DOHH2 (cell line): ENCODE measurements around the gene SERPINE3.

ENCODE experiments used
- H3F3A ChIP-seq: fragments of 200-600 bp; sonication (generic), shearing (Covaris generic); 2 replicates; pipeline ENCODE4 v1.6.0; 2016; ENCODE audit warnings: antibody characterized with exemption, mild to moderate bottlenecking; ENCODE audit not compliant: control insufficient read depth, insufficient read depth
- H3K27ac ChIP-seq: fragments of 200-600 bp; sonication (generic); 2 replicates; pipeline ENCODE4 v1.5.1; 2014; ENCODE audit warnings: low read depth, mild to moderate bottlenecking, low read length, moderate library complexity
- H3K27me3 ChIP-seq: fragments of 200-600 bp; sonication (generic); 2 replicates; pipeline ENCODE4 v1.6.1; 2014; ENCODE audit warnings: mild to moderate bottlenecking, low read length, mixed read lengths; ENCODE audit not compliant: control insufficient read depth
- H3K36me3 ChIP-seq: fragments of 200-600 bp; sonication (generic); 2 replicates; pipeline ENCODE4 v1.6.1; 2014; ENCODE audit warnings: mild to moderate bottlenecking, low read length, moderate library complexity, mixed read lengths; ENCODE audit not compliant: control insufficient read depth
- H3K4me1 ChIP-seq: fragments of 200-600 bp; sonication (generic); 2 replicates; pipeline ENCODE4 v1.6.1; 2014; ENCODE audit warnings: mild to moderate bottlenecking, low read length, mixed read lengths; ENCODE audit not compliant: control insufficient read depth
- H3K4me2 ChIP-seq: fragments of 200-600 bp; sonication (generic); 2 replicates; pipeline ENCODE4 v1.6.0; 2014; ENCODE audit warnings: mild to moderate bottlenecking, low read length, moderate library complexity
- H3K4me3 ChIP-seq: fragments of 200-600 bp; sonication (generic); 2 replicates; pipeline ENCODE4 v1.5.1; 2014; ENCODE audit warnings: mild to moderate bottlenecking, low read length, mixed read lengths
- H3K79me2 ChIP-seq: fragments of 200-600 bp; sonication (generic); 2 replicates; pipeline ENCODE4 v1.6.1; 2014; ENCODE audit warnings: mild to moderate bottlenecking, low read length, mixed read lengths; ENCODE audit not compliant: control insufficient read depth
- H3K9me2 ChIP-seq: fragments of 200-600 bp; sonication (generic); replicated peaks from 2 replicates; pipeline ENCODE4 v1.6.1; 2014; ENCODE audit warnings: mild to moderate bottlenecking, low read length, mixed read lengths; ENCODE audit not compliant: control insufficient read depth
- H3K9me3 ChIP-seq: fragments of 200-600 bp; sonication (generic); 2 replicates; pipeline ENCODE4 v1.6.1; 2014; ENCODE audit warnings: antibody characterized with exemption, low read length, mixed read lengths; ENCODE audit not compliant: control insufficient read depth, insufficient read depth
- H4K20me1 ChIP-seq: fragments of 200-600 bp; sonication (generic); 2 replicates; pipeline ENCODE4 v1.6.0; 2014; ENCODE audit warnings: low read depth, mild to moderate bottlenecking, antibody characterized with exemption, low read length, moderate library complexity; ENCODE audit not compliant: control insufficient read depth, insufficient read depth
- EZH2phosphoT487 ChIP-seq: fragments of 200-600 bp; sonication (generic); IDR thresholded peaks from 2 replicates; pipeline ENCODE4 v1.6.1; 2017; ENCODE audit warnings: borderline replicate concordance, mild to moderate bottlenecking, antibody characterized with exemption, low read length, moderate library complexity, mixed read lengths
- TF ChIP-seq, protein P1 (sequence below): fragments of 200-600 bp; sonication (generic); IDR thresholded peaks from one replicate; pipeline ENCODE4 v1.5.1; 2014; ENCODE audit warnings: antibody characterized with exemption, mild to moderate bottlenecking, low read depth, low read length; ENCODE audit not compliant: poor library complexity, severe bottlenecking

Gene SERPINE3

DNA sequence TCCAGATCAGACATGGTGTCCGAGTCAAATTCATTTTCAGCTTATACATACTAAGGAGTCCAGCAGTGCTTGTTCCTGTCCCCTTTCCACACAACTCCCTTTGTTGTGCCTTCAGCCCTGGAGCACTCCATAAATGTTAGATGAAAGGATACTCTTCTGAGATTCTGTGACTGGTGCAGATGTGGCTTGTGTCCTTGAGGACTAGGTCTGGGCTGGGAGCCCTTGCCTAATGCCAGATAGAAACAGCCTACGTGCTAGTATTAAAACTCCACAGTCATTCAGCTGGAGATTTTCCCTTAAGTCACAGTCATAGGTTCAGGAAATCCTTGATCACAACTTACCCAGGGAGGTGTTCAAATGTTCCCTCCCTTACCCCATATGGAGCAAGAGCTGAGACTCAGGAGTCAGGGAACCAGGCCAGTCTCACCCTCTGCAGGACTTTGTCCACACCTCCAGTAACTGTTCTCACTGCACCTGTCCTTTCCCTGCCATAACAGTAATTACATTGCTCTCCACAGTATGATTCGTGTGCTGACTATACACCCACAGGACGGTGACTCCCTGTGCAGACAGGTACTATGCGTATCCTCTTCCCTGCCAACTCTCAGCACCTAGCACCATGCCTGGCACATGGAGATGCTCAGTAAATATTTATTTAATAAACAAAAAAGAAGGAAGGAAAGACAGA is 15.5 kb upstream of the SERPINE3 start:
- Histone ChIP-seq H3K79me2 (no peaks in the 10 kb centered on the region), H3K27ac (no peak overlapping the region), H3K27me3 (no peaks in the 10 kb centered on the region), H3K4me3 (no peak overlapping the region), H3K9me2 (no peaks in the 10 kb centered on the region), H3K4me1 (peaks cover 8% of the 10 kb centered on the region), H3K9me3 (no peaks in the 10 kb centered on the region), H3F3A (no peaks in the 10 kb centered on the region), H3K4me2 (no peak overlapping the region), H4K20me1 (no peaks in the 10 kb centered on the region), H3K36me3 (no peaks in the 10 kb centered on the region)
- TF ChIP-seq, protein P1, sequence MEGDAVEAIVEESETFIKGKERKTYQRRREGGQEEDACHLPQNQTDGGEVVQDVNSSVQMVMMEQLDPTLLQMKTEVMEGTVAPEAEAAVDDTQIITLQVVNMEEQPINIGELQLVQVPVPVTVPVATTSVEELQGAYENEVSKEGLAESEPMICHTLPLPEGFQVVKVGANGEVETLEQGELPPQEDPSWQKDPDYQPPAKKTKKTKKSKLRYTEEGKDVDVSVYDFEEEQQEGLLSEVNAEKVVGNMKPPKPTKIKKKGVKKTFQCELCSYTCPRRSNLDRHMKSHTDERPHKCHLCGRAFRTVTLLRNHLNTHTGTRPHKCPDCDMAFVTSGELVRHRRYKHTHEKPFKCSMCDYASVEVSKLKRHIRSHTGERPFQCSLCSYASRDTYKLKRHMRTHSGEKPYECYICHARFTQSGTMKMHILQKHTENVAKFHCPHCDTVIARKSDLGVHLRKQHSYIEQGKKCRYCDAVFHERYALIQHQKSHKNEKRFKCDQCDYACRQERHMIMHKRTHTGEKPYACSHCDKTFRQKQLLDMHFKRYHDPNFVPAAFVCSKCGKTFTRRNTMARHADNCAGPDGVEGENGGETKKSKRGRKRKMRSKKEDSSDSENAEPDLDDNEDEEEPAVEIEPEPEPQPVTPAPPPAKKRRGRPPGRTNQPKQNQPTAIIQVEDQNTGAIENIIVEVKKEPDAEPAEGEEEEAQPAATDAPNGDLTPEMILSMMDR: no peak
- TF ChIP-seq EZH2phosphoT487: no peak

DNA sequence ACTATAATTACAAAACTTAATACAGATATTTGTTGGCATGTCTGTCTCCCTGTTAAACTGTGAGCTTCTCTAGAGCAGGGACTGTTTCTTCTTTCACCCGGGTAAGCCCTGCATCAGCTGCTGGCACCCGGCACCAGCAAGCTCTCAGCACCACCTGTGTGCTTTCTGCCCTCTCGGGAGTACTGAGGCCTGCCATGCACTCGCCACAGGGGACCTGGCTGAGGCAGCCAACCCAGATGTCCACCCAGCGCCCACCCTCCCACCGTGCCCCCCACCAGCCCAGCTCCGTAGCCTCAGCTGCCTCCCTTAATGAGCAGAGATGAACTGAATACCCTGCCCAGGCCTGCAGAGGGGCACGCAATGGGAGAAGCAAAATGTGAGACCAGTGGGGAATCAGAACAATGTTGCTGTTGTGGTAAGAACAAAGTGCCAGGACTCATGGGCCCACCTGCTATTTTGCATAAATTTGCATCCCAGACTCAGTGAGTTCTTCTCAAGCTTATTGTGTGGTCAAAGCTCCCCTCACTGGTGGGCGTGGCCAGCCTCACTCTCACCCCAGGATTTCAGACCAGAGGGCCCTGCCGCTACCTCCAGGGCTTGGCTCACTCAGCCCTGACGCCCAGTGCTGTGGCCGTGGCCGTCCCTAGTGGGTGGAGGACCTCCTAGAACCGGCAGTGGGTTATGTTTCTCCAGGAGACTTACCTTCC is 14.6 kb upstream of the SERPINE3 start:
- H3K4me1 ChIP-seq: peaks cover 8% of the 10 kb centered on the region
- H3K4me3 ChIP-seq: no peak overlapping the region
- no peak for TF ChIP-seq EZH2phosphoT487
- TF ChIP-seq, protein P1: no peak
- H3K79me2 ChIP-seq: no peaks in the 10 kb centered on the region
- no peaks in the 10 kb centered on the region for H3K9me3 ChIP-seq
- H3K27ac ChIP-seq: no peak overlapping the region
- H4K20me1 ChIP-seq: no peaks in the 10 kb centered on the region
- no peak overlapping the region for H3K4me2 ChIP-seq
- no peaks in the 10 kb centered on the region for H3K36me3 ChIP-seq
- no peaks in the 10 kb centered on the region for H3K9me2 ChIP-seq
- no peaks in the 10 kb centered on the region for H3F3A ChIP-seq
- H3K27me3 ChIP-seq: no peaks in the 10 kb centered on the region

DNA sequence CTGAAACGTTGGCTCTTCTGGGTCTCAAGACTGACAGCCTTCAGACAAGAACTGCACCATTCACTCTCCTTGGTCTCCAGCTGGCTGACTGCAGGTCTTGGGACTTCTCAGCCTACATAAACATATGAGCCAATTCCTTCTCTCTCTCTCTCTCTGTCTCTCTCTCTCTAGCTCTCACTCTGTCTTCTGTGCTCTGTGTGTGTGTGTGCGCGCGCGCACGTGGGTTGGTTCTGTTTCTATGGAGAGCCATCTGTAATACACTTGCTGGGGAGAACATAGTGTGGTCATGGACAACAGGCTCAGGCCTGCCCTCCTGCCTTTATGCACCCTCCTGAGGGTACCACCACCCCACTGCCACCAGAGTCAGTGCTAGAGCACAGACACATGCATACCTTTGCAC is 13.7 kb upstream of the SERPINE3 start:
- Histone ChIP-seq H3K9me3 (no peaks in the 10 kb centered on the region), H3K4me3 (no peak overlapping the region), H3K4me2 (no peak overlapping the region), H3K4me1 (peaks cover 8% of the 10 kb centered on the region), H3K36me3 (no peaks in the 10 kb centered on the region), H4K20me1 (no peaks in the 10 kb centered on the region), H3K27ac (no peak overlapping the region), H3F3A (no peaks in the 10 kb centered on the region), H3K9me2 (no peaks in the 10 kb centered on the region), H3K79me2 (no peaks in the 10 kb centered on the region), H3K27me3 (no peaks in the 10 kb centered on the region)
- TF ChIP-seq, protein P1: no peak
- no peak for TF ChIP-seq EZH2phosphoT487
